ENCODE results near the gene LGALS13.

The LGALS13 gene, protein sequence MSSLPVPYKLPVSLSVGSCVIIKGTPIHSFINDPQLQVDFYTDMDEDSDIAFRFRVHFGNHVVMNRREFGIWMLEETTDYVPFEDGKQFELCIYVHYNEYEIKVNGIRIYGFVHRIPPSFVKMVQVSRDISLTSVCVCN

GRCh38 chr19:39602224-39602623, at the start of gene LGALS13:
LGALS13 (plus strand) TSS chr19:39602524; CDS start chr19:39602569, 45 bp downstream.
- no peak for DNase-seq

GRCh38 chr19:39553082-39553652, 49.2 kb upstream of the LGALS13 start:
- DNase-seq: no peak

- no peak for DNase-seq
Observed at GRCh38 chr19:39554701-39555311, 47.5 kb upstream of the LGALS13 start.

GRCh38 chr19:39555883-39556282, 46.4 kb upstream of the LGALS13 start:
- no peak for DNase-seq

GRCh38 chr19:39557811-39558623, 44.3 kb upstream of the LGALS13 start:
- DNase-seq: no peak

- DNase-seq: no peak
Observed at GRCh38 chr19:39558624-39559117, 43.7 kb upstream of the LGALS13 start.

- DNase-seq: no peak
Observed at GRCh38 chr19:39563408-39563807, 38.9 kb upstream of the LGALS13 start.

GRCh38 chr19:39566064-39566463, 36.3 kb upstream of the LGALS13 start:
- DNase-seq: no peak

DNA sequence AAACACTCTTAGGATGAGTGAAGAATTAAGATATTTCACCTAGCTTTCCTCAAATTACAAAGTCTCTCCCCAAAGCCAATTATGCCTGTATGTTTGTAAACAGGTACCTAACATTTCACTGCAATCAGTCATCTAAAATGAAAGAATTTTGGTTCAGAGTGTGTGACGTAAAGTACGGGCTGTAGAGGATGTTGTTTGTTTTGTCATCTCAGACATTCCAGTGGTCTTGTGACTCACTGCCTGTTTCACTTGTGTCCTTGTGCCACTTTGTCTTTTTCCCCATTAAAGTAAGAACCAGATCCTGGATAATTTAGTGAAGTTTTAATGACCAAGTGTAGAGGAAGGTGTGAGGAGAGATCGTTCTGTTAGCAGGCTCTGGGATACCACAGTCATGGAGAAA, 33.7 kb upstream of the LGALS13 start:
- DNase-seq: no peak

GRCh38 chr19:39582442-39582841, 19.9 kb upstream of the LGALS13 start:
- DNase-seq: peak; percentile 38

GRCh38 chr19:39582891-39583625, 19.3 kb upstream of the LGALS13 start:
- DNase-seq: no peak

DNA sequence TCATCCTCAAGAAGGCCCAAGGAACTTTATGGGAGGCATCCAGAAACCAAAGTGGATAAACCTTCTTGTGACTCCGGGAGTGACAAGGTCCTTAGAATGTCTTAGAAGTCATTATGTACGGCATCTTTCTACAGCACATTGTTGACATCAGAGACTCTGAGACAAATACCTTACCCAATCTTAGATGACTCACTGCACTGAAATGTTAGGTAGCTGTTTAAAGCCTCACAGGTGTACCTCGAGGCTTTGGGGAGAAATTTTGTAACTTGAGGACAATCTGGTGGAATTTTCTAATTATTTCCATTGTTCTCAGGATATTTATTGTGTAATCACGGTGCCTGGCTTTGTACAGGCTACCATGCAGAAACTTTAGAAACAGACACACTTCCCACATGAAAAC, 14.8 kb upstream of the LGALS13 start:
- no peak for DNase-seq

DNA sequence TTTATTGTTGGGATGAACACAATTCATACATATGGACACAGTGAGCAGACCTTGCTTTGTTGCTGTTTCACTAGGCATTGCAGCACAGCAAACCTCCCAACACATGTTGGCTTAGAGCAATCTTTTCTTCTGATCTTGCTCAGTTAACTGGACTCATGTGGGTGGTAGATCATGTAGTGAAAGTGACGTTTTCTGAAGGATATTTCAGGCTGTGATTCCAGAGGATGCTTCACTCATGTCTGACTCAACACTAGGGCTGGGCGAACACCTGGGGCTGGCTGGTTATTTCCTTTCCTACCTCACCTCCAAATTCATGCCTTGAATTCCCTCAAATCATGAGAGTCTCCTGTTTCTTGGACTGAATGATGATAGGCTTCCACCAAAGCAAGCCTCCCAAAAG, 14.3 kb upstream of the LGALS13 start:
- DNase-seq: no peak

GRCh38 chr19:39590265-39590664, 12.1 kb upstream of the LGALS13 start:
- DNase-seq: no peak

- DNase-seq: no peak
Observed at GRCh38 chr19:39592381-39592780, 9.9 kb upstream of the LGALS13 start.

DNA sequence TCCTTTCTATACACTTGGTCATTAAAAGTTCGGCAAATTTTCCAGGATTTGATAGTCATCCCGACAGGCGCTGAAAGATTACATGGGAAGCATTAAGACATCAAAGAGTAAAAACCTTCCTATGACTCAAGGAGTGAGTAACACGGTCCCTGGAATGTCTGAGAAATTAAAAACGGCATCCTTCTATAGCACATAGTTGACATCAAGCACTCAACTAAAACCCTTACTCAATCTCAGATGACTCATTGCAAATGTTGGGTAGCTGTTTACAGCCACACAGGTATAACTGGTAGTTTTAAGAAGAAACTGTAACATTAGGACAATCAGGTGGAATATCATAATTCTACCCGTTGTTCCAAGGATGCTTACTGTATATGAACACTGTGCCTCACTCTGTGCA, 6.4 kb upstream of the LGALS13 start:
- no peak for DNase-seq

DNA sequence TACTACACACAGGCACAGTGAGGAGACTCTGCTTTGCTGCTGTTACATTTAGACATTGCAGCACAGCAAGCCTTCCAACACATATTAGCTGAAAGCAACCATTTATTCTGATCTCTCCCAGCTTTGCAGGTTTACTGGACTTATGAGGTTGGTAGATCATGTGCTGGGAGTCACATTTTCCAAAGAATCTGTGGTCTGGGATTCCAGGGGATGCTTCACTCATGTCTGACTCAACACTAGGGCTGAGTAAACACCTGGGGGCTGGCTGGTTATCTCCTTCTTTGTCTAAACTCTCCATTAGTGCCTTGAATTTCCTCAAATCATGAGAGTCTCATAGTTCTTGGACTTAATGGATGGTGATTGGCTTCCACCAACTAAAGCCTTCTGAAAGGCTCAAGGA, 5.4 kb upstream of the LGALS13 start:
- DNase-seq: no peak

- peak; percentile 25 for DNase-seq
Observed at GRCh38 chr19:39599116-39599515, 3.2 kb upstream of the LGALS13 start.

DNA sequence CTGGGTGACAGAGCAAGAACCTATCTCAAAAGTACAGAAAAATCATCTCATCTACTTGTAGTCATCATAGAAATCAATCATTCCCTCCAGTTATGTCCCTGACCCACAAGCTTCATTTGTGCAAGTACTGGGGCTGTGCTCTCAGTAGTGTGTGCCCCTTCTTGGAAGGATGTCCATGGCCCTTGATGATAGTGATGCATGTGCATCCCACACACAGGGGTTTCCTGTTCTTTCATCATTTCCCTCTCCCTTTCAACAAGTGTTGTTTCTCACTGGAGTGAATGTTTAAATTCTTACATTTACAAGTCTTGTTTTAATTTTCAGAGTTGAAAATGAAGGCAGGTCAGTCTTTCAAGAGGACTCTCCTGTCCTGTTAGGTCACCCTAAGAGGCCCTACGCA, 1.5 kb downstream of the LGALS13 start:
- DNase-seq: no peak

- DNase-seq: no peak
Observed at GRCh38 chr19:39607021-39607420, 4.7 kb downstream of the LGALS13 start.

- no peak for DNase-seq
Observed at GRCh38 chr19:39607561-39607960, 5.2 kb downstream of the LGALS13 start.

- no peak for DNase-seq
Observed at GRCh38 chr19:39613597-39613996, 11.3 kb downstream of the LGALS13 start.

- DNase-seq: no peak
Observed at GRCh38 chr19:39617745-39618144, 15.4 kb downstream of the LGALS13 start.

Measured in activated naive CD4-positive, alpha-beta T cell treated with anti-CD3 and anti-CD28 coated beads, Interleukin-2, amount 50 U/mL, for 16 hours (primary cell).